Testis (tissue), 3 donors: ENCODE measurements around the gene THRB. TPM values are rescaled to one million over a fixed set of nuclear protein-coding genes. Genes with fewer than 3 reads are reported as not detected.

Experiments used
- DNase-seq: peaks from one replicate; pipeline ENCODE4 v3.0.0-alpha.2; 2019
- H3K27ac ChIP-seq, 2 donors: fragments of 200-600 bp; sonication (generic); one replicate each; pipeline ENCODE4 v1.5.1; 2019
- H3K27me3 ChIP-seq: fragments of 200-600 bp; sonication (generic); one replicate; pipeline ENCODE4 v1.5.1; 2019
- H3K36me3 ChIP-seq: fragments of 200-600 bp; sonication (generic); one replicate; pipeline ENCODE4 v1.5.1; 2017; ENCODE audit warnings: low read depth; ENCODE audit errors: missing control alignments
- H3K4me1 ChIP-seq: fragments of 200-600 bp; sonication (generic); one replicate; pipeline ENCODE4 v1.5.1; 2019
- H3K4me3 ChIP-seq, 2 donors: fragments of 200-600 bp; sonication (generic); one replicate each; pipeline ENCODE4 v1.5.1; 2017 to 2019
- H3K9me3 ChIP-seq: fragments of 200-600 bp; sonication (generic); one replicate; pipeline ENCODE4 v1.5.1; 2017
- CTCF ChIP-seq, 3 experiments: fragments of 450-650 bp in 2 of 3; fragments of 200-600 bp in 1 of 3; sonication (generic) in 1 of 3; IDR thresholded peaks; one replicate each; pipeline ENCODE4 v1.5.1; 2016 to 2019; ENCODE audit warnings: antibody characterized with exemption in 3 of 3, mild to moderate bottlenecking in 2 of 3, moderate library complexity in 1 of 3
- POLR2A ChIP-seq: fragments of 450-650 bp; IDR thresholded peaks from one replicate; pipeline ENCODE4 v1.6.1; 2017; ENCODE audit warnings: antibody characterized with exemption, mild to moderate bottlenecking, moderate library complexity
- WGBS, 2 donors: methylation state at CpG; one replicate each; pipeline ENCODE4 v1.1.5; 2018; 5-methylcytosine and 5-hydroxymethylcytosine counted together
- intact Hi-C: fragments of 100-400 bp; cut with DNase I; formaldehyde crosslinking; loops from one replicate; pipeline ENCODE4 v1.15.1; 2023; ENCODE audit warnings: low total_unique reads
- polyA plus RNA-seq: library from polyadenylated mRNA; stranded (reverse); fragments of 350-450 nt; fragmentation: Illumina TruSeq; extraction: RNeasy Lipid Tissue Mini Kit (QIAGEN cat#74804); gene quantifications from one replicate; pipeline ENCODE4 v1.2.3, GENCODE V29; 2014; ENCODE audit warnings: low read depth, low replicate concordance; ENCODE audit not compliant: insufficient read depth
- total RNA-seq, 2 donors: library from RNA; depleted of rRNA; stranded (reverse); fragments of >200 nt; gene quantifications; one replicate each; pipeline ENCODE4 v1.2.3, GENCODE V29; 2016

The THRB gene
- total and polyA plus RNA-seq, 3 donors from 2014 or later = 1.3 to 2.0 (median 1.4) TPM

GRCh38 chr3:24508423-24508839 lies 13.8 kb upstream of the THRB start:
- H3K27me3 ChIP-seq = no peaks in the 10 kb centered on the region
- no peak overlapping the region for H3K4me3 ChIP-seq
- intact Hi-C loops = no loop called here
- no peak for DNase-seq
- TF ChIP-seq POLR2A = no peak
- TF ChIP-seq CTCF (IDR thresholded peaks at IDR 0.05) = no peak
- H3K9me3 ChIP-seq = no peaks in the 10 kb centered on the region
- no peak overlapping the region for H3K27ac ChIP-seq
- H3K4me1 ChIP-seq = no peaks in the 10 kb centered on the region
- H3K36me3 ChIP-seq = no peaks in the 10 kb centered on the region
- WGBS, 2 donors = 84 to 91% methylated on average over 1 of the region's 1 CpG

DNA sequence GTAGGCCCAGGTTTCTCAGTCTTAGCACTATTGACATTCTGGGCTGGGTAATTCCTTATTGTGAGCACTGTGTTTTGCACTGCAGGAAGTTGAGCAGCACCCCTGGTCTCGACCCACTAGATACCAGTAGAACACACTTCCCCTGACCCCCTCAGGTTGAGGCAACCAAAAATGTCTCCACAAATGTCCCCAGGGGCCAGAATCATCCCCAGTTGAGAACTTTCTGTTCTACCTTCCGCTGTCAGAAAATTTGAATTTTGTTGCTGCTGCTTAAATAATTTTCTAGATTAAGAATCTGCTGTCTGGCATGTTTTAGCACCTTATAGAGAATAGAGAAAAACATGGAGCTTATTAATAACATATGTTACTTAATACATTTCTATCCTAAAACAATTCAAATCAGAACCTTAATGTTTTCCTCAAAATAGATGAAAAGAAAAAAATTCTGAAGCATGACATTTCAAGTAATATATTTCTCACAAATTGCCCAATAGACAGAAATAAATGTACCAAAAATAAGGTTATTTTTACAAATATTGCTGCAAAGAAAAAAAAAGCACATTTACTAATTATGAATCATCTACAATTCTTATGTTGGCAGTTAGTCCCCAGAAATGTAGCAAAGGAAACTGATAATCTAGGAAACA lies 13.2 kb upstream of the THRB start:
- TF ChIP-seq CTCF (IDR thresholded peaks at IDR 0.05) = no peak
- TF ChIP-seq POLR2A = no peak
- Histone ChIP-seq H3K4me3 (no peak overlapping the region), H3K4me1 (no peaks in the 10 kb centered on the region), H3K36me3 (no peaks in the 10 kb centered on the region), H3K27ac (no peak overlapping the region), H3K27me3 (no peaks in the 10 kb centered on the region), H3K9me3 (no peaks in the 10 kb centered on the region)
- WGBS, 2 donors = 77 to 79% methylated on average over 2 of the region's 2 CpGs
- no peak for DNase-seq
- intact Hi-C loops = no loop called here

GRCh38 chr3:24506966-24507775 lies 12.5 kb upstream of the THRB start:
- H3K36me3 ChIP-seq = no peaks in the 10 kb centered on the region
- intact Hi-C loops = no loop called here

GRCh38 chr3:24505691-24506550 lies 11.3 kb upstream of the THRB start:
- intact Hi-C loops = no loop called here
- H3K27me3 ChIP-seq = no peaks in the 10 kb centered on the region
- H3K36me3 ChIP-seq = no peaks in the 10 kb centered on the region
- 85 to 87% methylated on average over 7 of the region's 7 CpGs for WGBS, 2 donors
- H3K27ac ChIP-seq = no peak overlapping the region
- H3K4me3 ChIP-seq = no peak overlapping the region
- H3K4me1 ChIP-seq = no peaks in the 10 kb centered on the region
- TF ChIP-seq CTCF (IDR thresholded peaks at IDR 0.05) (no peak), POLR2A (no peak)
- H3K9me3 ChIP-seq = no peaks in the 10 kb centered on the region
- no peak for DNase-seq

More at GRCh38 chr3:24506966-24507775, 12.5 kb upstream of the THRB start:
- Histone ChIP-seq H3K4me3 (no peak overlapping the region), H3K27me3 (no peaks in the 10 kb centered on the region), H3K9me3 (no peaks in the 10 kb centered on the region), H3K4me1 (no peaks in the 10 kb centered on the region), H3K27ac (no peak overlapping the region)
- TF ChIP-seq POLR2A = no peak
- no peak for TF ChIP-seq CTCF (IDR thresholded peaks at IDR 0.05)
- 70 to 72% methylated on average over 3 of the region's 3 CpGs for WGBS, 2 donors
- no peak for DNase-seq
